ENCODE results near the gene ARHGEF38.
"Not testable (repeated sequence)": the region's sequence is repeated elsewhere in the genome, so short reads cannot be mapped to it uniquely, and the experiment has no call there.

ARHGEF38 gene

DNA sequence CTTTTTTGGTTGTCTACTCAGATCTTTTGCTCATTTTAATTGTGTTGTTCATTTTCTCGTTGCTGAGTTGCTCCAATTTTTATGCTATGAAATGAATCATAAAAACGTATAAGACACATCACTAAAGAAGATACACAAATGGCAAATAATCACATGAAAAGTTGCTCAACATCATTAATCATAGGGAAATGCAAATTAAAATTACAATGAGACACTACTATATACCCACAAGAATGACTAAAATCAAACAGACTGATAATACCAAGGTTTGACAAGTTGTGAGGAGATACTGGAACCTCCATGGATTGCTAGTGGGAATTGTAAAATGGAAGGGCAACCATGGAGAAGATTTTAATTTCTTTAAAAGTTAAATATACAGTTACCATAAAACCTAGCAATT, 173.2 kb downstream of the ARHGEF38 start:
- no peak overlapping the region for H3K27ac ChIP-seq (replicated peaks)
- no peak overlapping the region for H3K4me3 ChIP-seq (replicated peaks; ENCODE audit: insufficient read depth, low read length)
- H3K27me3 ChIP-seq (ENCODE audit: insufficient read depth, poor library complexity, severe bottlenecking), result no peaks in the 10 kb centered on the region
- TF ChIP-seq SPI1 (IDR thresholded peaks at IDR 0.05; ENCODE audit: borderline replicate concordance, low read depth), result no peak
- TF ChIP-seq POLR2AphosphoS5 (IDR thresholded peaks at IDR 0.05; ENCODE audit: low read depth), result no peak
- TF ChIP-seq, protein P1, sequence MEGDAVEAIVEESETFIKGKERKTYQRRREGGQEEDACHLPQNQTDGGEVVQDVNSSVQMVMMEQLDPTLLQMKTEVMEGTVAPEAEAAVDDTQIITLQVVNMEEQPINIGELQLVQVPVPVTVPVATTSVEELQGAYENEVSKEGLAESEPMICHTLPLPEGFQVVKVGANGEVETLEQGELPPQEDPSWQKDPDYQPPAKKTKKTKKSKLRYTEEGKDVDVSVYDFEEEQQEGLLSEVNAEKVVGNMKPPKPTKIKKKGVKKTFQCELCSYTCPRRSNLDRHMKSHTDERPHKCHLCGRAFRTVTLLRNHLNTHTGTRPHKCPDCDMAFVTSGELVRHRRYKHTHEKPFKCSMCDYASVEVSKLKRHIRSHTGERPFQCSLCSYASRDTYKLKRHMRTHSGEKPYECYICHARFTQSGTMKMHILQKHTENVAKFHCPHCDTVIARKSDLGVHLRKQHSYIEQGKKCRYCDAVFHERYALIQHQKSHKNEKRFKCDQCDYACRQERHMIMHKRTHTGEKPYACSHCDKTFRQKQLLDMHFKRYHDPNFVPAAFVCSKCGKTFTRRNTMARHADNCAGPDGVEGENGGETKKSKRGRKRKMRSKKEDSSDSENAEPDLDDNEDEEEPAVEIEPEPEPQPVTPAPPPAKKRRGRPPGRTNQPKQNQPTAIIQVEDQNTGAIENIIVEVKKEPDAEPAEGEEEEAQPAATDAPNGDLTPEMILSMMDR (IDR thresholded peaks at IDR 0.05; ENCODE audit: insufficient read depth, low read length), result no peak
- TF ChIP-seq GABPA (IDR thresholded peaks at IDR 0.05; ENCODE audit: low read depth), result no peak
- TF ChIP-seq, protein P2, sequence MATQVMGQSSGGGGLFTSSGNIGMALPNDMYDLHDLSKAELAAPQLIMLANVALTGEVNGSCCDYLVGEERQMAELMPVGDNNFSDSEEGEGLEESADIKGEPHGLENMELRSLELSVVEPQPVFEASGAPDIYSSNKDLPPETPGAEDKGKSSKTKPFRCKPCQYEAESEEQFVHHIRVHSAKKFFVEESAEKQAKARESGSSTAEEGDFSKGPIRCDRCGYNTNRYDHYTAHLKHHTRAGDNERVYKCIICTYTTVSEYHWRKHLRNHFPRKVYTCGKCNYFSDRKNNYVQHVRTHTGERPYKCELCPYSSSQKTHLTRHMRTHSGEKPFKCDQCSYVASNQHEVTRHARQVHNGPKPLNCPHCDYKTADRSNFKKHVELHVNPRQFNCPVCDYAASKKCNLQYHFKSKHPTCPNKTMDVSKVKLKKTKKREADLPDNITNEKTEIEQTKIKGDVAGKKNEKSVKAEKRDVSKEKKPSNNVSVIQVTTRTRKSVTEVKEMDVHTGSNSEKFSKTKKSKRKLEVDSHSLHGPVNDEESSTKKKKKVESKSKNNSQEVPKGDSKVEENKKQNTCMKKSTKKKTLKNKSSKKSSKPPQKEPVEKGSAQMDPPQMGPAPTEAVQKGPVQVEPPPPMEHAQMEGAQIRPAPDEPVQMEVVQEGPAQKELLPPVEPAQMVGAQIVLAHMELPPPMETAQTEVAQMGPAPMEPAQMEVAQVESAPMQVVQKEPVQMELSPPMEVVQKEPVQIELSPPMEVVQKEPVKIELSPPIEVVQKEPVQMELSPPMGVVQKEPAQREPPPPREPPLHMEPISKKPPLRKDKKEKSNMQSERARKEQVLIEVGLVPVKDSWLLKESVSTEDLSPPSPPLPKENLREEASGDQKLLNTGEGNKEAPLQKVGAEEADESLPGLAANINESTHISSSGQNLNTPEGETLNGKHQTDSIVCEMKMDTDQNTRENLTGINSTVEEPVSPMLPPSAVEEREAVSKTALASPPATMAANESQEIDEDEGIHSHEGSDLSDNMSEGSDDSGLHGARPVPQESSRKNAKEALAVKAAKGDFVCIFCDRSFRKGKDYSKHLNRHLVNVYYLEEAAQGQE (IDR thresholded peaks at IDR 0.05; ENCODE audit: insufficient replicate concordance, low read depth), result no peak
- DNase-seq (ENCODE audit: low read depth in 1 of 2, low spot score in 1 of 2), result no peak

DNA sequence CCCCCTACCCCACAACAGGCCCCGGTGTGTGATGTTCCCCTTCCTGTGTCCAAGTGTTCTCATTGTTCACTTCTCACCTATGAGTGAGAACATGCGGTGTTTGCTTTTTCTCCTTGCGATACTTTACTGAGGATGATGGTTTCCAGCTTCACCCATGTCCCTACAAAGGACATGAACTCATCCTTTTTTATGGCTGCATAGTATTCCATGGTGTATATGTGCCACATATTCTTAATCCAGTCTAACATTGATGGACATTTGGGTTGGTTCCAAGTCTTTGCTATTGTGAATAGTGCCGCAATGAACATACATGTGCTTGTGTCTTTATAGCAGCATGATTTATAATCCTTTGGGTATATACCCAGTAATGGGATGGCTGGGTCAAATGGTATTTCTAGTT, 177.5 kb downstream of the ARHGEF38 start:
- not testable (repeated sequence) for H3K4me3 ChIP-seq (replicated peaks; ENCODE audit: insufficient read depth, low read length); DNase-seq (ENCODE audit: low read depth in 1 of 2, low spot score in 1 of 2); H3K27me3 ChIP-seq (ENCODE audit: insufficient read depth, poor library complexity, severe bottlenecking); H3K27ac ChIP-seq (replicated peaks)

Data from HL-60 (cell line).